Mesothelial cell of epicardium (in vitro differentiated cells): Measurements from ENCODE around the gene GYPA. TPM values are rescaled to one million over a fixed set of nuclear protein-coding genes. Genes with fewer than 3 reads are reported as not detected.
"Not testable (repeated sequence)": the region's sequence is repeated elsewhere in the genome, so short reads cannot be mapped to it uniquely, and the experiment has no call there.

Source experiments
- DNase-seq, 2 experiments: peaks; one replicate each; pipeline ENCODE4 v3.0.0; 2021; ENCODE audit warnings: low spot score in 2 of 2; ENCODE audit not compliant: unreplicated experiment in 2 of 2
- H3K27ac Mint-ChIP-seq: 2 replicates; pipeline ENCODE4 v1.8.0; 2021; ENCODE audit warnings: mixed read lengths
- H3K27me3 Mint-ChIP-seq: 2 replicates; pipeline ENCODE4 v1.8.0; 2021; ENCODE audit warnings: low read depth, mixed read lengths
- H3K36me3 Mint-ChIP-seq: 2 replicates; pipeline ENCODE4 v1.8.0; 2021; ENCODE audit warnings: mixed read lengths
- H3K4me1 Mint-ChIP-seq: 2 replicates; pipeline ENCODE4 v1.8.0; 2021; ENCODE audit warnings: mixed read lengths
- H3K4me3 Mint-ChIP-seq: 2 replicates; pipeline ENCODE4 v1.8.0; 2021; ENCODE audit warnings: mild to moderate bottlenecking, moderate library complexity, mixed read lengths
- H3K9me3 Mint-ChIP-seq: 2 replicates; pipeline ENCODE4 v1.8.0; 2021; ENCODE audit warnings: mixed read lengths
- total RNA-seq: library from RNA; stranded (reverse); gene quantifications from 3 replicates; pipeline ENCODE4 v1.2.1, GENCODE V29; 2021
- TF ChIP-seq, protein P1 (sequence below): fragments of 200-600 bp; sonication (generic); IDR thresholded peaks from one replicate; pipeline ENCODE4 v1.5.0; 2021; ENCODE audit warnings: antibody characterized with exemption; ENCODE audit not compliant: unreplicated experiment

The GYPA gene
- total RNA-seq, 1 donor from 2014 or later = not detected

DNA sequence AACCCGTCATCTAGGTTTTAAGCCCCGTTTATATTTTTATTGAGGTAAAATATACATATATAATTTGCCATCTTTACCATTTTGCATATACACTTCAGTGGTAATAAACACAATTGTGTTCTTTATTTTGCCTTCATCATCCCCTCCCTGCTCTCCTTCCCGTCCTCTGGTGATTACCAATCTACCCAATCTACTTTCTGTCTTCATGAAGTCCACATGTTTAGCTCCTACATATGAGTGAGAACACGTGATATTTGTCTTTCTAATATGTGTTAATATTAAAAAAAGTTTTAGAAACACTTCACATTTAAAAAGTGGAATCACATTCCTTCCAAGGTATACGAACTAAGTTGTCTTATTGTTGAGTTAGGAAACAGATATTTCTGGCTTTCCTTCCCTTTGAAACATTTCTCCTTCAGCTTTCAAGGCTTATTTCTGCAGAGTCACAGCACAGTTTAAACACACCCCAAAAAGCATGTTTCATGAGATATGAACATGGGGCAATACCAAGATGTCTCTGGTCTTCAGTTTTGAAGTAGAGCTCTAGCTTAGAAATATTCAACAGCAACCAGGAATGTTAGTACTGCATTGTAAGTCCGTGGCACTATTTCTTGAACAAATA lies 35.9 kb downstream of the GYPA start:
- Mint-ChIP-seq H3K36me3 (no peaks in the 10 kb centered on the region), H3K9me3 (peaks cover 8% of the 10 kb centered on the region), H3K4me1 (no peaks in the 10 kb centered on the region), H3K4me3 (no peak overlapping the region), H3K27me3 (peaks cover 28% of the 10 kb centered on the region), H3K27ac (no peak overlapping the region)
- DNase-seq = no peak
- TF ChIP-seq, protein P1, sequence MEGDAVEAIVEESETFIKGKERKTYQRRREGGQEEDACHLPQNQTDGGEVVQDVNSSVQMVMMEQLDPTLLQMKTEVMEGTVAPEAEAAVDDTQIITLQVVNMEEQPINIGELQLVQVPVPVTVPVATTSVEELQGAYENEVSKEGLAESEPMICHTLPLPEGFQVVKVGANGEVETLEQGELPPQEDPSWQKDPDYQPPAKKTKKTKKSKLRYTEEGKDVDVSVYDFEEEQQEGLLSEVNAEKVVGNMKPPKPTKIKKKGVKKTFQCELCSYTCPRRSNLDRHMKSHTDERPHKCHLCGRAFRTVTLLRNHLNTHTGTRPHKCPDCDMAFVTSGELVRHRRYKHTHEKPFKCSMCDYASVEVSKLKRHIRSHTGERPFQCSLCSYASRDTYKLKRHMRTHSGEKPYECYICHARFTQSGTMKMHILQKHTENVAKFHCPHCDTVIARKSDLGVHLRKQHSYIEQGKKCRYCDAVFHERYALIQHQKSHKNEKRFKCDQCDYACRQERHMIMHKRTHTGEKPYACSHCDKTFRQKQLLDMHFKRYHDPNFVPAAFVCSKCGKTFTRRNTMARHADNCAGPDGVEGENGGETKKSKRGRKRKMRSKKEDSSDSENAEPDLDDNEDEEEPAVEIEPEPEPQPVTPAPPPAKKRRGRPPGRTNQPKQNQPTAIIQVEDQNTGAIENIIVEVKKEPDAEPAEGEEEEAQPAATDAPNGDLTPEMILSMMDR = no peak

- not testable (repeated sequence) for DNase-seq
Measured at GRCh38 chr4:144097776-144098175, 42.7 kb downstream of the GYPA start.

GRCh38 chr4:144093995-144094394 lies 46.5 kb downstream of the GYPA start:
- DNase-seq, H3K4me3 Mint-ChIP-seq, H3K36me3 Mint-ChIP-seq, H3K9me3 Mint-ChIP-seq, H3K27ac Mint-ChIP-seq, H3K4me1 Mint-ChIP-seq, H3K27me3 Mint-ChIP-seq: not testable (repeated sequence)

More at GRCh38 chr4:144097776-144098175, 42.7 kb downstream of the GYPA start:
- H3K4me1 Mint-ChIP-seq, H3K36me3 Mint-ChIP-seq, H3K9me3 Mint-ChIP-seq, H3K27ac Mint-ChIP-seq, H3K4me3 Mint-ChIP-seq: not testable (repeated sequence)
- H3K27me3 Mint-ChIP-seq = peaks cover 13% of the 10 kb centered on the region

- not testable (repeated sequence) for H3K9me3 Mint-ChIP-seq, H3K4me3 Mint-ChIP-seq, H3K27me3 Mint-ChIP-seq, H3K36me3 Mint-ChIP-seq, H3K4me1 Mint-ChIP-seq, DNase-seq, H3K27ac Mint-ChIP-seq
Measured at GRCh38 chr4:144091181-144091580, 49.3 kb downstream of the GYPA start.

DNA sequence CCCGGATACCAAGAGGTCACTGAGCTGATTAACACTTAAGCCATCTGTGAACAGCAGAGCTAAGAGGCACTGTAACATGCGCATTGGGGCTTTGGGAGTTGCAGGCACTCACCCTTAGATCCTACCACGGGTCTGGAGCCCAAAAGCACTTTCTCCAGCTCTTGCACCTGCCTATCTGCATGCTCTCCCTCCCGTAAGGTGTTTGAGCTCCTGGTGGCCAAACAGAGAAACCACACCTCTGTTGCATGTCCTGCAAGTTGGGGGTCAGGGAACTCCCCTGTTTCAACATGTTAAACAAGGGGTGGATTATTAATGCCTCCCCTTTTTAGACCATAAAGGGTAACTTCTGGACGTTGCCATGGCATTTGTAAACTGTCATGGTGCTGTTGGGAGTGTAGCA lies 49.8 kb downstream of the GYPA start:
- Mint-ChIP-seq H3K36me3 (no peaks in the 10 kb centered on the region), H3K4me3 (no peak overlapping the region), H3K27ac (no peak overlapping the region), H3K27me3 (no peaks in the 10 kb centered on the region), H3K4me1 (no peaks in the 10 kb centered on the region), H3K9me3 (peaks cover 4% of the 10 kb centered on the region)
- TF ChIP-seq, protein P1 = no peak
- no peak for DNase-seq

- not testable (repeated sequence) for H3K27ac Mint-ChIP-seq, H3K9me3 Mint-ChIP-seq, H3K4me3 Mint-ChIP-seq, H3K36me3 Mint-ChIP-seq, H3K4me1 Mint-ChIP-seq, H3K27me3 Mint-ChIP-seq, DNase-seq
Measured at GRCh38 chr4:144082053-144082452, 58.5 kb downstream of the GYPA start.

DNA sequence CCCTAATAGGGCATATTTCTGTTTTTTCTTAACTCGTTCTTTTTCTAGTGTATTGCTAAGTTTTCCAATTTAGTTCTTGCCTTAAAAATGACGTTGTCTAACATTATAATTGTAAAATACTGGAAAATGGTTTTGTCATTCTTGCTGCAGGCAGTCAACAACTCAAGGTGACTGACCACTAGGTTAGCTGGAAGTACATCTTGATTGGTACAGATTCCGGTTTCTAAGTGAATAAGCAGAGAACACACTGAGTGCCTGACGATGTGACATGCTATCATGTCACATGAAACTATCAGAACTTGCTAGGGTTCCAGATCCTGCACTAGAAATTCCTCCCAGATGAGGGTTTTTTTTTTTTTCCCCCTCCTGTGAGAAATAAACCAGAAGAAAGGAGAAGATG lies 60.4 kb downstream of the GYPA start:
- H3K27ac Mint-ChIP-seq, DNase-seq, H3K36me3 Mint-ChIP-seq, H3K4me1 Mint-ChIP-seq, H3K4me3 Mint-ChIP-seq, H3K9me3 Mint-ChIP-seq, H3K27me3 Mint-ChIP-seq: not testable (repeated sequence)

- not testable (repeated sequence) for H3K36me3 Mint-ChIP-seq, H3K4me1 Mint-ChIP-seq, H3K27ac Mint-ChIP-seq, H3K4me3 Mint-ChIP-seq, DNase-seq, H3K9me3 Mint-ChIP-seq, H3K27me3 Mint-ChIP-seq
Measured at GRCh38 chr4:144078746-144079145, 61.8 kb downstream of the GYPA start.

GRCh38 chr4:144061556-144061955 lies 79.0 kb downstream of the GYPA start:
- DNase-seq, H3K4me3 Mint-ChIP-seq, H3K27me3 Mint-ChIP-seq, H3K27ac Mint-ChIP-seq, H3K36me3 Mint-ChIP-seq: not testable (repeated sequence)
- peaks cover 15% of the 10 kb centered on the region for H3K9me3 Mint-ChIP-seq
- peaks cover 10% of the 10 kb centered on the region for H3K4me1 Mint-ChIP-seq

DNA sequence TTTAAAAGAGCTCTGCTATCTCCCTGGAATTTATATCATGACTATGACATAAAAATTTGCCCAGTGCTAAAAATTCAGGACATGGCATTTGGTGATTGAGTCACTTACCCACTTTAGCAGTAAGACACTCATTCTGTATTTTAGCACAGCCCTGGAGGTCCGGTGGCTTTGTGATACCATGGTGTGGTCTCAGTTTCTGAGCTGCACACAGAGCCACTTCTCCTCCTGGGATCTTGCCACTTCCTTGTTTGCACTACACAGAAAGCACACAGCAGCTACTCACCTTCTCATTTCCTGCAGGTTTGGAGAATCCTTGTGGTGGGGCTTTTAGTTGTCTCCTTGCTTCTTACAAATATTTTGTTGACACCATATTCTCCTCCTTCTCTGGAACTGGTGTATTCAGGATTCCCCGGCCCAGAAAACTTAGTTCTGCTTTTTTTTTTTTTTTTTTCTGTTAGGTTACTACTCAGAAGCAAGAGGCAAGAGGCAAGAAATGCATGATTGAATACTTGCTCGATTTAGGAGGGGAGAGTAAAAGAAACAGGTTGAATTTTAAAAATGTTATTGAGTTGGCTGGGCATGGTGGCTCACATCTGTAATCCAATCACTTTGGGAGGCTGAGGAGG lies 80.2 kb downstream of the GYPA start:
- Mint-ChIP-seq H3K9me3 (peaks cover 15% of the 10 kb centered on the region), H3K4me1 (peaks cover 10% of the 10 kb centered on the region)
- not testable (repeated sequence) for DNase-seq, H3K27ac Mint-ChIP-seq, H3K27me3 Mint-ChIP-seq, H3K4me3 Mint-ChIP-seq, H3K36me3 Mint-ChIP-seq
